Bronchial epithelial cell (primary cell): ENCODE results near the gene TMCO4. TPM values are rescaled to one million over a fixed set of nuclear protein-coding genes. Genes with fewer than 3 reads are reported as not detected.

Experiments
- DNase-seq: peaks from one replicate; pipeline ENCODE4 v3.0.0-alpha.2; 2010; ENCODE audit warnings: low read depth
- FAIRE-seq: peaks from 2 replicates; lab custom pipeline; 2011; peaks lifted over from hg19 to GRCh38; lab: Jason Lieb, UNC
- H3K27me3 ChIP-seq: 2 replicates; pipeline ENCODE4 v1.5.1; 2011; ENCODE audit warnings: low read length; ENCODE audit not compliant: control insufficient read depth, insufficient read depth
- H3K36me3 ChIP-seq: 2 replicates; pipeline ENCODE4 v1.5.1; 2011; ENCODE audit warnings: low read length; ENCODE audit not compliant: control insufficient read depth, insufficient read depth
- H3K4me3 ChIP-seq: 2 replicates; pipeline ENCODE4 v1.5.1; 2011; ENCODE audit warnings: mild to moderate bottlenecking, low read depth, low read length, control low read depth
- CTCF ChIP-seq: IDR thresholded peaks from 2 replicates; pipeline ENCODE4 v1.5.1; 2011; ENCODE audit warnings: mild to moderate bottlenecking, moderate library complexity, low read length, control low read depth, inconsistent platforms; ENCODE audit not compliant: insufficient read depth, severe bottlenecking
- total RNA-seq: library from RNA; depleted of rRNA; stranded (reverse); fragments of >200 nt; gene quantifications from 2 replicates; pipeline ENCODE4 v1.2.1, GENCODE V29; 2014

The TMCO4 gene
- total RNA-seq, 1 donor from 2014 or later: 2.6 TPM

DNA sequence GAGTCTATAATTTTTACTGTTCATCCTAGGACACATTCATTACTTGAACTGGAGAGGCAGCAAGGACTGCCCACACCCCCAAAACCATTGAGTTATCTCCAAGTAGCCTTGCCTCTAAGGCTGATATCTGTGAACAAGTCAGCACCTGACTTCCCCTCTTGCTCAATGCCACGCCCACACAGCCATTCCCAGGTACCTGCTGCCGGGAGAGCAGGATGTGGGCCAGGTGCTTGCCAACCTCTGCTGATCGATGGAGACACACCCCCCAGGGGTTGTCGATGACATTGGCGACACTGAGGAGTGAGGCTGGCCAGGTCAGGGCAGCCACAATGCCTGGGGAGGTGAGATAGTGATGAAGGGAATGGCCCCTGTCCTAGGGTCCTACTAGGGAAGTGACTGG is 60.1 kb downstream of the TMCO4 start:
- Histone ChIP-seq H3K4me3 (no peak overlapping the region), H3K27me3 (no peaks in the 10 kb centered on the region), H3K36me3 (no peaks in the 10 kb centered on the region)
- no peak for TF ChIP-seq CTCF
- FAIRE-seq (no peak), DNase-seq (peak; percentile 78)

GRCh38 chr1:19738669-19739068 is 61.0 kb downstream of the TMCO4 start:
- H3K27me3 ChIP-seq: no peaks in the 10 kb centered on the region
- no peak overlapping the region for H3K4me3 ChIP-seq
- TF ChIP-seq CTCF: no peak
- FAIRE-seq (no peak), DNase-seq (no peak)
- H3K36me3 ChIP-seq: no peaks in the 10 kb centered on the region

GRCh38 chr1:19738076-19738475 is 61.6 kb downstream of the TMCO4 start:
- no peak for TF ChIP-seq CTCF
- Histone ChIP-seq H3K4me3 (no peak overlapping the region), H3K27me3 (no peaks in the 10 kb centered on the region), H3K36me3 (no peaks in the 10 kb centered on the region)
- DNase-seq: no peak
- FAIRE-seq: peak; percentile 75

GRCh38 chr1:19737104-19737825 is 62.5 kb downstream of the TMCO4 start:
- no peak overlapping the region for H3K4me3 ChIP-seq
- FAIRE-seq (no peak), DNase-seq (peak; percentile 61)
- no peaks in the 10 kb centered on the region for H3K27me3 ChIP-seq
- TF ChIP-seq CTCF: peak; percentile 48
- H3K36me3 ChIP-seq: no peaks in the 10 kb centered on the region

DNA sequence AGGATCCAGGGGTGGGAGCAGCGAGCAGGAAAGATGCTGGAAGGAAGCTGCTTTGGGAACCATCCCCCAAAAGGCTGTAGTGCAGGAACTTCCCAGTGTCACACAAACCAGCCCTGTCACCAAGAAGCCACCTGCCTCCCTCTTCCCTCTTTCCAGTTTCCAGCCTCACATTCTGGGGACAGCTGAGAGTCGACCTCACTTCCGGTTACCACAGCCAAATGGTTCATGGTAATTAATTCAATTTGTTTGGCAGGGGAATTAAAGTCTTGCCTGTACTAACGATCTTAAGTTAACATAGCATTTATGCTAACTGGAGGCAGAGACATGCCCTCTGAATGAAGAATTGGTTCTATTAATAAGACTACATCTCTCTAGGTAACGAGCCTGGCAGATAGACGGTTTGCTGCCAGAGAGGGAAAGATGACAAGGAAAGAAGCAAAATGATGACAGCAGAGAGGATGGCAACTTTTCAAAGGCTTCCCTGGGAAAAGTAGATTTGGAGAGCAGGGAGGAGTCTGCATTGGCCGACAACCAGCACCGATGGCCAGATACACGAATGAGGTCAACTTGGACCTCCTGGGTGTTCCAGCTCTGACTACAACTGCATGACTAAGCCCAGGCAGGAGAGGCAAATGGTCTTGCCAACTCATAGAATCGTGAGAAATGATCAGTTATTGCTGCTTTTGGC is 64.1 kb downstream of the TMCO4 start:
- H3K36me3 ChIP-seq: no peaks in the 10 kb centered on the region
- no peak for TF ChIP-seq CTCF
- DNase-seq: no peak
- FAIRE-seq: peak; percentile 55
- no peaks in the 10 kb centered on the region for H3K27me3 ChIP-seq
- H3K4me3 ChIP-seq: no peak overlapping the region
